WI38 (cell line): ENCODE data around the gene ZCCHC12.
"Not testable (repeated sequence)": the region's sequence is repeated elsewhere in the genome, so short reads cannot be mapped to it uniquely, and the experiment has no call there.

Experiments used
- H3K4me3 ChIP-seq: 2 replicates; pipeline ENCODE4 v1.5.1; 2011; ENCODE audit warnings: low read depth, mild to moderate bottlenecking, control low read depth, low read length
- CTCF ChIP-seq: IDR thresholded peaks from 2 replicates; pipeline ENCODE4 v1.5.1; 2012; ENCODE audit warnings: low read depth, mild to moderate bottlenecking, control low read depth, low read length

The ZCCHC12 gene

GRCh38 chrX:118807151-118808017 is 16.2 kb upstream of the ZCCHC12 start:
- H3K4me3 ChIP-seq = no peak overlapping the region
- peak; percentile 49; the same call in 1 of the 2 replicates for TF ChIP-seq CTCF

DNA sequence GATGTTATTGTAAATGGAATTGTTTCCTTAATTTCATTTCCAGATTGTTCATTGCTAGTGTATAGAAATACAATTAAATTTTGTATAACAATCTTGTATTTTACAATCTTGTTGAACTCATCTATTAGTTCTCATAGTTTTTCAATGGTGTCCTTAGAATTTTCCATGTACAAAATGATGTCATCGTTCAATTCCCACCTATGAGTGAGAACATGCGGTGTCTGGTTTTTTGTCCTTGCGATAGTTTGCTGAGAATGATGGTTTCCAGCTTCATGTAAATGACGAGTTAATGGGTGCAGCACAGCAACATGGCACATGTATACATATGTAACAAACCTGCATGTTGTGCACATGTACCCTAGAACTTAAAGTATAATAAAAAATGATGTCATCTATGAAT is 6.4 kb upstream of the ZCCHC12 start:
- not testable (repeated sequence) for H3K4me3 ChIP-seq

DNA sequence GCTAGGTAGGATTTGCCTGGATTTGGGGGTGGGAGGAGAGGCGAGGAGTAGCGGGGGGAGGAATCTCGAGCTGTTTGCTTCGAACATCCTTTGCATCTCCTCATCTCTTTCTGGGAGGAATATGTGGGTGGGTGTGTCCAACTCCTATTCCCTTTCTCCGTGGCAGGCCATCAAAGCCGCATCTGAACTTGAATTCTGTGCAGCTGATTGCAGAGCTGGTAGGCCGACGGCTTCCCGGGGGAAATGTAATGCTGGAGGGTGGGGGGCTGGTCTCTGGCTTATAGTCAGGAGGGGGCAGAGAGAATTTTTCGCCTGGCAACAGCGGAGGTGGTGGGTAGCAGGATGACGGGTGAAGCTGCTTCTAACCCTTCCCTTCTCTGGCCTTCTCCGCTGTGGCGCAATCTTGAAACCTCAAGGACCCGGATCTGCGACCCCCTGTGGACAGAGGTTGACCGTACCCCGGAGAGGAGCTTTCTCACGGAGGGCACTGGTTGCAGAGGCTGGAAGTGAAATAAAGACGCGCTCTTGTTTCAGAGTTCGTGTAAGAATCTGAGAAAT is 628 bp downstream of the ZCCHC12 start:
- no peak for TF ChIP-seq CTCF
- H3K4me3 ChIP-seq = no peak overlapping the region

GRCh38 chrX:118825227-118825626 is 1.6 kb downstream of the ZCCHC12 start:
- no peak for TF ChIP-seq CTCF
- H3K4me3 ChIP-seq = no peak overlapping the region

DNA sequence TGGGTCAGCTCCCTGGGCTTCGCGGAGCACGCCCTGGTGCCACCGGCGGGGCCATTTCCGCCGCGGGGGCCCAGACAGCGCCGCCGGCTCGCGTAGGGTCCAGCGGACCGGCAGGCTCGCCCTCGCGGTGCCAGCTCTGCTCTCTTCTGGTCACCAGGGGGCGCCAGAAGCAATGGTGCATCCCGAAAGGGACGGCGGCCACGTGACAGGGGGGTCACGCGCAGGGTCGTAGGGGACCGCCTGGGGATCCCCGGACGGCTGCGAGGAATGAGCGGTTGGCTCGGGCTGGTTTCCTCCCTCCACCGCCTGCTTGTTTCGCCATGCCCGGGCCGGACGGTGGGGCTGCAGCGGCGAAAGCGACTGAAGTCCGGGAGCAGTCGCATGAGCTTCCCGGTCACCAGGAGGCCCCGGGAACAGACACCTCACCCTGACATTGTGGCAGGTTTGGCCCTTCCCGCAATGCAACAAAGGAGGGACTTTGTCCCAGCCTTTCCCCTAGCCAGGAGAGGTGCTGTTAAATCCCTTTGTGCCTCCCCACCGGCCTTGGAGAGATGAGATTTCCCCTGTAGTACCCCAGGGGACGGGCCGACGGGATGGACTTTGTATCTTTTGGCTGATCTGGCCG is 15.8 kb downstream of the ZCCHC12 start:
- peak overlapping the region; percentile 26 for H3K4me3 ChIP-seq
- peak; percentile 41 for TF ChIP-seq CTCF

GRCh38 chrX:118847676-118848075 is 24.1 kb downstream of the ZCCHC12 start:
- no peak overlapping the region for H3K4me3 ChIP-seq
- peak; percentile 65; the same call in 1 of the 2 replicates for TF ChIP-seq CTCF

- no peak overlapping the region for H3K4me3 ChIP-seq
- no peak for TF ChIP-seq CTCF
Observed at GRCh38 chrX:118853596-118853995, 30.0 kb downstream of the ZCCHC12 start.
